ENCODE measurements around the gene ELOVL7. TPM values are rescaled to one million over a fixed set of nuclear protein-coding genes. Genes with fewer than 3 reads are reported as not detected.

The ELOVL7 gene
- total and polyA plus RNA-seq, 10 of the 15 experiments (the other 5 are each of a cell fraction or from before 2014, with no cell fraction given): 0.26 to 1.2 (median 0.92) TPM

GRCh38 chr5:60744682-60745081 is 99.4 kb downstream of the ELOVL7 start:
- H3K4me2 ChIP-seq (ENCODE audit: control insufficient read depth, insufficient read depth): no peak overlapping the region
- no peaks in the 10 kb centered on the region for H3K79me2 ChIP-seq (ENCODE audit: control insufficient read depth, insufficient read depth, low read length)
- no peak for DNase-seq (ENCODE audit: low read depth, low spot score)
- ATAC-seq: no peak
- no peaks in the 10 kb centered on the region; a peak in 1 of 4 replicates for H3K27me3 ChIP-seq (replicated peaks in 1 of 2; ENCODE audit: control insufficient read depth in 2 of 2, insufficient read depth in 2 of 2, low read length in 1 of 2)
- H3K9ac ChIP-seq (ENCODE audit: control insufficient read depth, insufficient read depth, low read length): no peak overlapping the region
- ChIA-PET RAD21 (ENCODE audit: unreplicated experiment) (no interaction called here), SMC1A (ENCODE audit: uncharacterized antibody, unreplicated experiment) (no interaction called here), CTCF (no interaction called here), POLR2A (no interaction called here)
- H4K20me1 ChIP-seq (ENCODE audit: control insufficient read depth, insufficient read depth): no peaks in the 10 kb centered on the region
- WGBS (ENCODE audit: insufficient coverage, insufficient replicate concordance, low lambda C conversion rate, missing lambda C conversion rate): 67% methylated on average over 6 of the region's 6 CpGs
- intact Hi-C loops (cut with micrococcal nuclease; ENCODE audit: unreplicated experiment): no loop called here
- H3K4me1 ChIP-seq (ENCODE audit: control insufficient read depth, insufficient read depth, low read length): no peaks in the 10 kb centered on the region
- no peak overlapping the region for H3K27ac ChIP-seq (ENCODE audit: control insufficient read depth, insufficient read depth)
- FAIRE-seq: no peak
- H2AFZ ChIP-seq (ENCODE audit: control insufficient read depth, low read depth, low read length): no peak overlapping the region
- H3K9me3 ChIP-seq (replicated peaks; ENCODE audit: control insufficient read depth, insufficient read depth, low read length): peaks cover 3% of the 10 kb centered on the region; the same call in 2 of the 3 replicates
- H3K4me3 ChIP-seq: no peak overlapping the region
- in situ Hi-C loops (cut with MboI): no loop called here
- no TSS peak for BruUV-seq (replicated peaks)
- no peaks in the 10 kb centered on the region for H3K36me3 ChIP-seq (ENCODE audit: control insufficient read depth in 2 of 2, insufficient read depth in 2 of 2, low read length in 1 of 2)
- TF ChIP-seq CEBPB (IDR thresholded peaks at IDR 0.05; ENCODE audit: borderline replicate concordance in 1 of 2, low read depth in 2 of 2, low read length in 2 of 2) (no peak), CEBPZ (IDR thresholded peaks at IDR 0.05; ENCODE audit: low read depth, low read length) (no peak), NFIC (IDR thresholded peaks at IDR 0.05; ENCODE audit: low read depth, low read length) (no peak), HDAC2 (IDR thresholded peaks at IDR 0.05) (no peak), BCLAF1 (IDR thresholded peaks at IDR 0.05) (no peak), RAD21 (IDR thresholded peaks at IDR 0.05; ENCODE audit: insufficient read depth, low read depth, low read length) (no peak), NR2C1 (IDR thresholded peaks at IDR 0.05) (no peak), TCF7 (IDR thresholded peaks at IDR 0.05; ENCODE audit: borderline replicate concordance) (no peak), HDAC6 (IDR thresholded peaks at IDR 0.05; ENCODE audit: unreplicated experiment) (no peak), USF1 (IDR thresholded peaks at IDR 0.05; ENCODE audit: borderline replicate concordance, extremely low read length, insufficient read depth, low read depth, low read length) (no peak), DPF2 (IDR thresholded peaks at IDR 0.05) (no peak), CBFB (IDR thresholded peaks at IDR 0.05; ENCODE audit: low read depth) (no peak), SUZ12 (IDR thresholded peaks at IDR 0.05; ENCODE audit: unreplicated experiment) (no peak), SKIL (IDR thresholded peaks at IDR 0.05; ENCODE audit: low read depth, poor library complexity, severe bottlenecking) (no peak), PAX5 (IDR thresholded peaks at IDR 0.05; ENCODE audit: borderline replicate concordance, low read depth, low read length) (no peak), HDGF (IDR thresholded peaks at IDR 0.05) (no peak), SRF (IDR thresholded peaks at IDR 0.05; ENCODE audit: low read depth in 2 of 2, low read length in 2 of 2) (no peak)
